ENCODE data around the gene SLAMF1. TPM values are rescaled to one million over a fixed set of nuclear protein-coding genes. Genes with fewer than 3 reads are reported as not detected.
"Not testable (repeated sequence)": the region's sequence is repeated elsewhere in the genome, so short reads cannot be mapped to it uniquely, and the experiment has no call there.

Gene SLAMF1
- total RNA-seq, 1 donor from 2014 or later: not detected

- no peak for TF ChIP-seq CTCF (conservative IDR thresholded peaks at IDR 0.05)
- no peak overlapping the region for H3K4me3 Mint-ChIP-seq
- no peak overlapping the region for H3K27ac Mint-ChIP-seq (ENCODE audit: unreplicated experiment)
- DNase-seq (ENCODE audit: low read depth, low spot score): no peak
- H3K27me3 Mint-ChIP-seq (ENCODE audit: low read depth): peaks cover 11% of the 10 kb centered on the region
- no peaks in the 10 kb centered on the region for H3K4me1 Mint-ChIP-seq
- H3K9me3 Mint-ChIP-seq: no peaks in the 10 kb centered on the region
- H3K36me3 Mint-ChIP-seq (ENCODE audit: low read depth): no peaks in the 10 kb centered on the region
Observed at GRCh38 chr1:160567858-160568682, 78.8 kb downstream of the SLAMF1 start.

GRCh38 chr1:160567341-160567740 is 79.5 kb downstream of the SLAMF1 start:
- Mint-ChIP-seq H3K36me3 (ENCODE audit: low read depth) (no peaks in the 10 kb centered on the region), H3K4me1 (no peaks in the 10 kb centered on the region)

DNA sequence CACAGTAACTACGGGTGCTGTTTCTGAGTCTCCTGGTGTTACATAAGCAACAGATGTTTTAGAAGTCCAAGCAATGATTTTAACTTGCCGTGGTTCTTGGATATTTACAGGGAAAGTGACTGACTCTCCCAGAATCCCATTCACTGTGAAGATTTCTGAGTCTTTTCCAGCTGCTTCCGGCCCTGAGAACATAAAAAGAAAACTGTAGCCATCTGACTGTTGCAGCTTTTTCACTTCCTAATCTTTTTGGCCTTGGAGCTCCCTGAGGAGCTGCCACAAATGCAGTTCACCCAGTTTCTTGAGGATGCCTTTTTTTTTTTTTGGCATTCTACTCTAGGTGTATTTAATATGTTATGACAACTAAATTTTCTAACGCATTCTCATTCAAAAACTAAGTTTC is 81.3 kb downstream of the SLAMF1 start:
- no peak for TF ChIP-seq CTCF (conservative IDR thresholded peaks at IDR 0.05)
- Mint-ChIP-seq H3K9me3 (peaks cover under 1% of the 10 kb centered on the region), H3K27me3 (ENCODE audit: low read depth) (peaks cover 6% of the 10 kb centered on the region), H3K4me3 (no peak overlapping the region), H3K27ac (ENCODE audit: unreplicated experiment) (no peak overlapping the region), H3K36me3 (ENCODE audit: low read depth) (no peaks in the 10 kb centered on the region), H3K4me1 (no peaks in the 10 kb centered on the region)
- DNase-seq (ENCODE audit: low read depth, low spot score): no peak

More at GRCh38 chr1:160567341-160567740, 79.5 kb downstream of the SLAMF1 start:
- H3K4me3 Mint-ChIP-seq: no peak overlapping the region
- no peak for TF ChIP-seq CTCF (conservative IDR thresholded peaks at IDR 0.05)
- H3K27me3 Mint-ChIP-seq (ENCODE audit: low read depth): peaks cover 8% of the 10 kb centered on the region
- DNase-seq (ENCODE audit: low read depth, low spot score): no peak
- H3K9me3 Mint-ChIP-seq: no peaks in the 10 kb centered on the region
- no peak overlapping the region for H3K27ac Mint-ChIP-seq (ENCODE audit: unreplicated experiment)

DNA sequence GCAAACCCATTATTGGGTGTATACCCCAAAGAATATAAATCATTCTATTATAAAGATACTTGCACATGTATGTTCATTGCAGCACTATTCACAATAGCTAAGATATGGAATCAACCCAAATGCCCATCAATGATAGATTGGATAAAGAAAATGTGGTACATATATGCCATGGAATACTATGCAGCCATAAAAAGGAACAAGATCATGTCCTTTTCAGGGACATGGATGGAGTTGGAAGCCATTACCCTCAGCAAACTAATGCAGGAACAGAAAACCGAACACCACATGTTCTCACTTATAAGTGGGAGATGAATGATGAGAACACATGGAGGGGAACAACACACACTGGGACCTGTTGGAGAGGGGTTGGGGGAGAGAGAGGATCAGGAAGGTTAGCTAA is 83.6 kb downstream of the SLAMF1 start:
- not testable (repeated sequence) for H3K9me3 Mint-ChIP-seq; H3K4me1 Mint-ChIP-seq; H3K36me3 Mint-ChIP-seq (ENCODE audit: low read depth); DNase-seq (ENCODE audit: low read depth, low spot score); H3K27ac Mint-ChIP-seq (ENCODE audit: unreplicated experiment); H3K4me3 Mint-ChIP-seq
- peaks cover 26% of the 10 kb centered on the region for H3K27me3 Mint-ChIP-seq (ENCODE audit: low read depth)

- H3K9me3 Mint-ChIP-seq; H3K4me1 Mint-ChIP-seq; DNase-seq (ENCODE audit: low read depth, low spot score); H3K27ac Mint-ChIP-seq (ENCODE audit: unreplicated experiment); H3K4me3 Mint-ChIP-seq; H3K36me3 Mint-ChIP-seq (ENCODE audit: low read depth): not testable (repeated sequence)
- H3K27me3 Mint-ChIP-seq (ENCODE audit: low read depth): peaks cover 27% of the 10 kb centered on the region
Observed at GRCh38 chr1:160562745-160563144, 84.1 kb downstream of the SLAMF1 start.

GRCh38 chr1:160560806-160561205 is 86.0 kb downstream of the SLAMF1 start:
- Mint-ChIP-seq H3K36me3 (ENCODE audit: low read depth) (no peaks in the 10 kb centered on the region), H3K27me3 (ENCODE audit: low read depth) (peaks cover 30% of the 10 kb centered on the region), H3K9me3 (peaks cover 5% of the 10 kb centered on the region), H3K4me3 (no peak overlapping the region), H3K27ac (ENCODE audit: unreplicated experiment) (no peak overlapping the region), H3K4me1 (no peaks in the 10 kb centered on the region)
- TF ChIP-seq CTCF (conservative IDR thresholded peaks at IDR 0.05): no peak
- no peak for DNase-seq (ENCODE audit: low read depth, low spot score)

Data from neural crest cell (in vitro differentiated cells).